HG03103 (cell line): Measurements from ENCODE around the gene SAMD4A.

Source experiments
- ATAC-seq: cut with Tn5 transposase; IDR thresholded peaks from one replicate; pipeline ENCODE4 v1.9.1; 2021; ENCODE audit warnings: low read depth; ENCODE audit not compliant: unreplicated experiment

Gene SAMD4A

DNA sequence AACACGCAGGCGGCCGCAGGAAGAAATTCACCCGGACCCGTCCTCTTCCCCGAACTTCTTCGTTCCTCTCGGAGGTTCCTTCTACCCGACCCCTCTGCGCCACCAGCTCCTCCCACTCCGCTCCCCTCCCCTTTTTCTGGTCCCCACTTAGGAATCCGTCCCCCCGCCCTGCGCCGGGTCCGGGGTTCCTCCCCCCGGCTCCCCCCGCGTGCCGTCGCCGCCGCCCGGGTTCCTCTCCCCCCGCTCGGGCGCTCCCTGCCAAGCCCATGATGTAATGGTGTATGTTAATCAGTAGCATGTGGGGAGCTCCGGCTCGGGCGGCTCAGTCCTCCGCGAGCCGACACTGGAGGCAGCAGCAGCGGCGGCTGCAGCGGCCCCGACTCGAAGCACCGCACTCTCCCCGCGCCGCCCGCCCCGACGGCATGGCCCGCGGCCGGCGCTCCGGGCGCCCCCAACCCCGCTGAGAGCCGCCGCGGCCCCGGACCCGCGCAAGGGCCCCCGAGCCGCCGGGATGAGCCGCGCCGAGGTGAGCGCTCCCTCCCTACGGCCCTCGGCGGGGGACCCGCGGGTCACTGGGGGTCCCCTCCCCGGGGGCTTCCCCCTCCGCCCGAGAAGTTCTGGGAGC, 1.0 kb upstream of the SAMD4A start:
- ATAC-seq, result peak; percentile 41

DNA sequence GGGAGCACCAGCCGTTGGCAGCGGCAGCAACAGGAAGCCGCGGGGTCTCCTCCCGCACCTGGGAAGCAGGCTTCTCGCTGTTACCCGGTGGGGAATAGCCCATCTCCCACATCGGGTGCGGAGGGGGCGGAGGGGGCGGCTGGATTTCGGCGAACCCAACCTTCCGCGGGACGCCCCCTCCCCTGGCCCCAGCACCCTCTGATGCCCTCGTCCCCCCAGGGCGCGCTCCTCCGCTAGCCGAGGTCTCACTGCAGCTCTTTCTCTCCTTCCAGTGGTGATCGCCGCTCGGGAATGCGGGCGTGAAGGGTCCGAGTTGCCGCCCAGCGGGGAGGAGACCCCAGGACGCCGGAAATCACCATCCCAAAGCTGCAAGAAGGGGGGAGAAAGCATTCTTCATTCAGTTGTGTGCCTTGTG, 303 bp downstream of the SAMD4A start:
- ATAC-seq, result no peak

DNA sequence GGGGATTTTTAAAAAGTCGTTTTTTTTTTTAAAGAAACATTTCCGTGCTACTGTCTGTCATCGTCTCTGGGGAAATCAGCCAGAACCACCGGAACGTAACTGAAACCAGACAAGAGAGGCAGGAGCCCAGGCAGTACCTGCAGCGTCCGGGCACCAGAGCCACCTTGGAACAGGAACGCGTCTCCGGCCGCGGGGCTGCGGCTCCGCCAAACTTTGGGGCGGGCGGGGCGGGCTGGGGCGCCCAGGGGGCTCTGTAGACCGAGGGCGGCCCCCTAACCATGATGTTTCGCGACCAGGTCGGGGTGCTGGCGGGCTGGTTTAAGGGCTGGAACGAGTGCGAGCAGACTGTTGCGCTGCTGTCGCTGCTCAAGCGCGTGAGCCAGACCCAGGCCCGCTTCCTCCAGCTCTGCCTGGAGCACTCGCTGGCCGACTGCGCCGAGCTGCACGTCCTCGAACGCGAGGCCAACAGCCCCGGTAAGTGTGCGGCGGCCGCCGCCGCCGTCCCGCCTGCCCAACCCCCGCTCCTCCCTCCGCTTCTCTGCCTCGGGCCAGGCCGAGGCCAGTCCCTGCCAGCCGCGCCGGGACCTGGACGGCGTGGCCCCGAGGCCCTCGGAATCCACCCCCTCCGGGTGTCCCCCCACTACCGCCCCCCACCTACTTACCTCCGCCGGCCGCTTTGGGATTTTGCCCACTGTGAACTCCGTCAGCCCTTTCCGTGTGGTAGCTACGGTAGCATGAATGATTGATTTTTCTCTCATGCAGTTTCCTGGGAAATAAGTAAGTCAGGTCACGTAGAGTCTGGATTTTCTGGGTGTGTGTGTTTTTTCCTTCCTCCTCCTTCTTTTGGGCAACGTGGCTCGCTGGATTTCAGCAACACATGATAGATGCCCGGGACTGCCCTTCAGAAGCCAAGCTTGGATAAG, 972 bp downstream of the SAMD4A start:
- no peak for ATAC-seq

DNA sequence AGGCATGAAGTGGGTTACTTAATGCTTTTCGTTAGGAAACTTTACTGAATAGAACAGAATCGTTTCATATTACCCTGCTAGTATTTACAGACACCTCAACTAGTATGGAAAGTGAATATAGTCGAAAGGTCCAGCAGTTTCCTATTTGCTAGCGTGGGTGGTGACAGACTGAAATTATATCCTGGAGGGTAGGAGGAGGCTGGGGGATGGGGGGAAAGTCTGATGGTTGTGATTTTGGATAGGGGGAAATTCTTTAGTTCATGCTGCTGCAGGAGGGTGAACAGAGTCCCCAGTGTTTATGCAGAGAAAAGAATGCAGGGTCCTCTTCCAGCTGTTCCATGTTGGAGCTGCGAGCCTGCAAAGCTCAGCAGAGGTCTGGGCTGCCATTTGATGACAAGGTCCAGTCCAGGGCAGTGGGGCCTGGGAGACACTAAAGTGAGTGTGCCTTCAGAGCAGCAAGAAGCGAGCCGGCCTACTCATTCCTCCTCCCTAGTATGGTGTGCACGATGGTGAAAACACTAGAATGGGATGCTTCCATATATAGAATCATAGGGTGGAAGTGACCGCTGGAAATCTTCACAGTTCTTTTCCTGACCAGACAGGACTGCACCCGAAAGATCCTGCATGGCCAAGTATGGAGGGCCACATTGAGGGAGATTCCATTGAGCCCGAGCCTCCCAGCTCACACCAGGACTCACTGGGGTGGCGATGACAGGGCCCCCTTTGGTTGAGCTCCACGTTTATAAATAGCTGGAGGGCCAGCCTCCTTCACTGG, 2.1 kb downstream of the SAMD4A start:
- no peak for ATAC-seq

DNA sequence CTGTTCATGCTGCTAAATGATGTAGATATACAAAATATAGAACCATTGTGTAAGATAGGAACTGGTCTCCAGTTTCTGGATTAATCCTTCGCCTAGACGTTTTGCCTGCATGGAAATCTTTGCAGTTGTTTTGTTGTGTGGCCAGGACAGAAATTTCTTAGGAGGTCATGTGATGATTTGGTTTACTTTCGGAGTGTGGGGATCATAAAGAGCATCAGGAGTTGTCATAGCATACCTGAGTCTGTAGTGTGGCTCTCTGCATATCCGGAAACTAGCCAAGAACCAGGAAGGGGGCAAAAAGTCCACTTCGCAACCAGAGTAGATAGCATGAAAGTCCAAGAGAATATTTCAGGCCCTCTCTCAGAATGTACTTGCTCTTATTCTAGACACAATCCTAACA, 3.1 kb downstream of the SAMD4A start:
- ATAC-seq, result no peak

DNA sequence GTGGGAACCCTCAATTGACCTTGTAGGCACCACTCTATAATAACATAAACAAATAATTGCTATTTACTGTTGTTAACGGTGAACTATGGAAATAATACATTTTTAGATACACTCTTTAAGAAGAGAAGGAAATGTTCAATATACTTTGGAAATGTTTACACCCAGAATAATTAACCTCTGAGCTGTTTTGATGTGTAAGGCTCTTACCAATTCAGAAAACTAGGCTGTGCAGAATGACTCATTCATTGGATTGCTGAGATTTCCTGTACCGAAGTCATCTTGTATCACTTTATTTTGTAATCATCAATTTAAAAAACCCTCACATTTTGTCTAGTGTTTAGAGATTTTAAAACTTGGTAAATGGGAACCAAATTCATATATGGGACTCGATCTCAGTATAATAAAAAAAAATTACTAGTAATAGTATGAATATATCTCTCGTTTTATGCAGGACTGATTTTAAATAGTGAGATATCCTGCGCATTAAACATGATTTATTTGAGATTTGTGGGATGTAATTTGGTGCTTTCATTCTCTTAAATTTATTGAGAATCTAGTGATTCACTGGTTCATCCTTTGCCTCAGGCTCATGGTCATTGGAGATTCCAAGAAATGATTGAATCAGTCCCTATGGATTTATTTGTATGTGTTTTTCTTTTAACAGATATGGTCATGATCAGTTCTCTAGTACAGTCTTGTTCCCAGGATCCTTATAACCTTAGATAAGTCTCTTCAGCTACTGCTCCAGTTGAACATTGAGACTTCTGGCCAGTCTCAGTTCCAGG, 3.9 kb downstream of the SAMD4A start:
- no peak for ATAC-seq

DNA sequence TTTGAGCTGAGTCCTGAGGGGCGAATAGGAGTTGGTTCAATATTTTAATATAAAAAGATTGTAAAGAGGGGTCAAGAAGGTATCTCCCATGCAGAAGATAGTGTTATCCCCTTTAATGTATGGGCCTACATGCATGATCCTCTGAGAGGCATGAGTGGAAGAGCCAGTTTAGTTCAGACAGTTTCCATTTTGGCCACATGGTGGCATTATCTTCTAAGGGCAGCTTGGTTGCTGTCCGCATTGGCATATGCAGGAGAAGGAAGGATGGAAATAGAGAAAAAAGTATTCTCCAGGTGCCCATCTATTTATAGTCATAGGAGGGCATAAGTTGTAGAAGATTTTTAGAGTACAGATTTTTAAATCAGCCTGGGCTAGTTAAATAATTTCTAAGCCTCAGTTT, 5.4 kb downstream of the SAMD4A start:
- ATAC-seq, result no peak

DNA sequence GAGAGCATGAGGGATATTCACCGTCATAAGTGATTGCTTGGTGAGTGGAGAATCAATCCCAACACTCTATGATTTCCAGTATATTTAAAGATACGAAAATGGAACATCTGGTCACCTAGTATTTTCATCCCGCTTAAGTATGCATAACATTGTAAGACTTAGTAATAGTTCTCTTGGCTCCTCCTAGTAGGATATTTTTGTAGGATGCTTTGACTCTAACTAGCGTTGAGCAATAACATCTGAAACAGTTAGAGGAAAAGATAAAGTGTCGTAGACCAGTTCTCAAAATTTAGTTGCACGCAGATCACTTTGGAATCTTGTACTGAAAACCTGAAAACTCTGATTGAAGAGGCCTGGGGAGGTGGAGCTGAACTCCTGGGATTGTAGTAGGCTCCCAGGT, 7.6 kb downstream of the SAMD4A start:
- no peak for ATAC-seq

DNA sequence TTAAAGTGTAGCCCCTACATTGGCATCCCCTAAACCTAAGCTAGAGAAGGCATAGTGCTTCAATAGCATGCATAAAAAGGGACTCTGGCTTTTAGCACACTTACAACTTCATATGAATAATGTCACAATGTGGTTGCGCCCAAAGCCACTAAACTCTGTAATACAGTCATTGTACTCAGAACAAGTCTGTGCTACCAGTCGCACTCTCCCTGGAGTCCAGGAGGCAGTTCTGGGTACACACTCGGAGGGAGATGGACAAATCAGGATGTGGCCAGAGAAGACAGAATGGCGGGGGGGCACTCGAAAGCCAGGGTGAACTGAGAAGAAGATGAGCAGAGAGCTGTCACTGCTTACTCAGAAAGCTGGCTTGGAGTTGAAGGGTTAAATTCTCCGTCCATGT, 10.6 kb downstream of the SAMD4A start:
- no peak for ATAC-seq

DNA sequence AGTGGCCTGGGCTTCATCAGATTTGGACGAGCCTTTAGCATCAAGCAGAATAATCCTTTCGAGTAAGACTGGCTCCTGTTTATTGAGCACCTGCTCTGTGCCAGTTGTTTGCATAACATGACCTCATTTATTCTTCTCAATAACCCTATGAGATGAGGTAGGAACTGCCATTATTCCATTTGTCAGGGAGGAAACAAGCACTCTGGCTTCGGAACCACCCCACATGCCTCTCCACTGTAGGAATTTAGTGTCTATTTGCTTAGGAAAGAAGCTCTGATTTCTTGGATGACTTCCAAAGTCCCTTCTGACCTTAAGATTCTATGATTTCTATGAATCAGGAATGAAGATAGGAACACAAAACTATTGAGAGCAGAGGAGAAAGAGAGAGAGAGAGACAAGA, 11.0 kb downstream of the SAMD4A start:
- no peak for ATAC-seq

DNA sequence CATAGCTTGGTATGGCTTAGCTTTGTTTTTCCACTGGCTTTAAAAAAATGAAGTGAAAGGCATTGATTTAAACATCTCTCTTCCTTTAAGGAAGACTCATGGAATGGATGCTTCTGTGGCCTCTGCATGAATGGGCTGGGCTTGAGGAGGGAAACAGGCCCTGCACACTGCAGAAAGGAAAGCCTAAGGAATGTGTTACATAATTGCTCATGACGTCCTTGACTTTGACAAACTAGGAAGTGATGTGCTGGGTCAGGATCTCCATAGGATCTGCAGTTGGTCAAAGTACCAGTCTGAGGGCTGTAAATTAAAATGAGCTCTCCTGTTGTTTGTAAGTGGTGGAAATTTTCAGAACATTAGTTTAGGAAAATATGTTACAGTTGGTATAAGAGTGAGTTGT, 12.7 kb downstream of the SAMD4A start:
- no peak for ATAC-seq

DNA sequence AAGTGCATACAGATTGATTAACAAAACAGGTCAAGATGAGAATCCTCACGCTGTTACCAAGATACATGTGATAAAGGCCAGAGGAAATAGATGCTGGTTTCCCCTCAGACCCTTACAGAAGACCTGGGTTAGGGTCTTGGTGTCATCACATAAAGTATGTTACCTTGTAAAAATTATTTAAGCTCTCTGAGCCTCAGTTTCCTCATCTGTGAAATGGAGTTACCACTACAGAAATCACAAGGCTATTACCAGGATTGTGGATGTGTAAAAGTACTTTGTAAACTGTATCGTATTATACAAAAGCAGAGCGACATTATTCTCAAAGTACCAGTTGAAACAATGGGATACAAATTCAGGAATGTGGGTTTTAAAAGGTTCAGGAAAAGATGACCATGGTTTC, 14.0 kb downstream of the SAMD4A start:
- no peak for ATAC-seq

DNA sequence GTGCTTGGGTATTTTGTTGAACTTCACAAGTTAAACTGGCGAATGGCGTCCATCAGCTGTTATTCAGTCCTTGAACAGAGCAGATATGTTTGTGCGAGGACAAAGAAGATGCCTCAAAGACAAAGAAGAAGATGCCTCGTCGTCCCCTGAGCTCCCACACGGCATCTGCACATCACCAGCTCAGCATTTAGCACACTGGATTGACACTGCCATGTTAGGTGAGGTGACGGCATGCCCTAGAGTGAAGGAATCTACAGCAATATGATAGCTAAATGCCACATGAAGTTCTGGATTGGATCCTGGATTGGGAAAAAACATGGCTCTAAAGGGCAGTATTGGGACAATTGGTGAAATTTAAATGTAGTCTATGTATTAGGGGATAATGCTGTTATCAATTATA, 15.4 kb downstream of the SAMD4A start:
- no peak for ATAC-seq

DNA sequence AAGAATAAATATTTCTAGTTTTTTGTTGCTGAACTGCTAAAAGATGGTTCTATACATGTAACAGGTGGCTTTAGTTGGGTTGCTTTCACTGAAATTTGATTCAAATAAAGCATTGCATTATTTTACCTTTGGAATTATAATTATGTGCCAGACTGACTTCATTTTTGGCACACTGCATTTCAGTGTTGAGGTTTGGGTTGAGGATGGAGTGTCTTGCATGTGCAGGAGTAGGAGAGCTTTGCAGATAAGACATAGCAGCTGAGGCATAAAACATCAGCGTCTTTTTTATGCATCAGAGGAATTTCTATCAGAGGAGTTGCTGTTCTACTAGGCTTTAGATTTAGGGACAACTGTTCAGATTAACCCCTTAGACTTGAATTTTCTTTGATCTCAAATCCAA, 17.2 kb downstream of the SAMD4A start:
- ATAC-seq, result no peak

DNA sequence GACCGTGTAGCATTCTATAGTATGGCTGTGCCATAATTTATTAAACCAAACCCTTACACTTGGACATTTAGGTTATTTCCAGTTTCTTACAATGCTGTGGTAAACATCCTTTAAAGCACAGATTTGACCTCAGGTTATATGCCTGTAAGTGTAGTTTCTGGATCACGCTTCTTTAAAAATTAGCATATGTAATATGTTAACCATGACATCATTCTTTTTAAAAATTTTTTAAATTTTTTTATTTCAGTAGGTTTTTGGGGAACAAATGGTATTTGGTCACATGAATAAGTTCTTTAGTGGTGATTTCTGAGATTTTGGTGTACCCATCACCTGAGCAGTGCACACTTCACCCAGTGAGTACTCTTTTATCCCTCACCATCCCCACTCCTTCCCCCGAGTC, 18.3 kb downstream of the SAMD4A start:
- ATAC-seq, result no peak

DNA sequence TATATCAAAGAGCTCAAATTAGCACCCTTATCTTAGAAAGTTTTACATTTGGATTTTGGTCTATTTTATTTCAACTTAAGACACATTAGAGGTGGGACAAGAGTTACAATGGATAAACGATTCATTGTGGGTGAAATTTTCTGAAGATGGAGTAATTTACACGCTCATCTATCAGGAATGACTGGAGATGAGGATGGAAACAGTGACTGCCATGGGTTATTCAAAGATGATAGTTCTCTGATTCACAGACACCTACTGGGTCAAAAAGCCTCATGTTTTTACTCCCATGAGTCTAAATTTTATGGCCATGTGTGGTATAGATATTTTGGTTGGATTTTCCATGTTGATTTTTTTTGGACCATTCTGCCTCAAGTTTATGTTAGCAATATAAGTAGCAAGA, 22.1 kb downstream of the SAMD4A start:
- ATAC-seq, result no peak

DNA sequence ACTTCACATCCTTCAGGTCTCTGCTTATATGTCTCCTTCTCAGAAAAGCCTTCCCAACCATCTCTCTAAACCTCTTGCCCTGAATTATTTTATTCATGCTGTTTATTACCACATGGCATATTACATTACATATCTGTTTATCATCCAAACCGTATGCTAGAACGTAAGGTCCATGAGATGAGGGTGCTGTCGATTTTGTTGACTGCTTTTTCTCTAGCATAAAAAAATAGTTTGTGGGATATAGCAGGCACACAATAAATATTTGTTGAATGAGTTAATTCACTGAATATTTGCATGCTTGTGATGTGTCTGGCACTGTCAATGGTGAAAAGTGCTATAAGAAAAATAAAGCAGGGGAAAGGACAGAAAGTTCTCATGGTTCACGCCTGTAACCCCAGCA, 22.9 kb downstream of the SAMD4A start:
- no peak for ATAC-seq

DNA sequence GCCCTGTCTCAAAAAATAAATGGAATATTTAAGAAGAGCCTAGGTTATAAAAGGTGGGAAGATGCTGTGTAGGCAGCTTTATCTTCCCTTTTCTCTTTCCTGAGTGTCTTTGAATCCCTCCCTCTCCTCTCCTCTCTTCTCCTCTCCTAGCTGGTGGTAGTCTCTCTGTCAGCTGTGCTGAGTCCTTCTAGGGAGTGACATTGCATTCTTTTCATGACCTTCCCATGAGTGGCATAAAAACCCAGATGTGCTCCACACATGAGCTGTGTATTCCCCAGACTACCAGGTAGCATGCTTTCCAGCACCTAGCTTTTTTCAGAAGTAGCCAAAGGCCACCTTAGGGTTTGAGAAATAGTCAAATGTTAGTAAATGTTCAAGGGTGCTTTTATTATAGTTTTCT, 23.6 kb downstream of the SAMD4A start:
- no peak for ATAC-seq

DNA sequence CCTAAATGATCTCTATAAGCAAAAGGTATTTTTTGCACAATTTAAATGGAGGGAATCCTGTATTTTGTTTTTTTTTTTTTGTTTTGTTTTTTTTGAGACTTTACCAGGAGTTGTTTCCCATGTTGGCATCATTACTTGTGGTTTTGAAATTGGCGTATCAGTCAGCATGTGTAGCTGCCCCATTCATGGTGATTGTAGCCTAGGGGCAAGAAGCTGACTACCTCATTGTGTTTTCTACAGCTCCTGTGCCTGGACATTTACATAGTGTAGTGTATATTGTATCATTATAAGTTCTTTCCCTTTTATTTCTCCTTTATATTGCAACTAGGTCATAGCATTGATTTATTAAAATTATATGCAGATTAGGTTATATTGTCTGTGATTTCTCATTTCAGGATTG, 24.5 kb downstream of the SAMD4A start:
- ATAC-seq, result no peak

DNA sequence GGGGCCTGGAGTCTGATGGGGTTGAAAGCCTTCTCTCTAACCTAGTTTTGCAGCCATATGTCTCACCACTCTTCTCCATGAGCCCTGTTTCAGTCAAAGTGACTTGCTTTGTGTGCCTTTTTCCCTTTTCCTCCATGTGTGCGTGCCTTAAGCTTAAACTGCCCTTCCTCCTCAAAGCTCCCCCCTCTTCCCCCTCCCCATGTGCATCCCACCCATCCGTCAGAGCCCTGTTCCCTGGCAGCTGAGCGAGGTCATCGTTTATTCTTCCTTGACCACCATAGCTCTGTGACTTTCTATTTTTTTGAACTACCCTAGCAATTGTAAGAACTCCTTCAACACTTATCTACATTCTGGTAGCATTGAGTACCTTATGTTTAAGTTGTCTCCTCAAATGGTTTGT, 24.9 kb downstream of the SAMD4A start:
- no peak for ATAC-seq

DNA sequence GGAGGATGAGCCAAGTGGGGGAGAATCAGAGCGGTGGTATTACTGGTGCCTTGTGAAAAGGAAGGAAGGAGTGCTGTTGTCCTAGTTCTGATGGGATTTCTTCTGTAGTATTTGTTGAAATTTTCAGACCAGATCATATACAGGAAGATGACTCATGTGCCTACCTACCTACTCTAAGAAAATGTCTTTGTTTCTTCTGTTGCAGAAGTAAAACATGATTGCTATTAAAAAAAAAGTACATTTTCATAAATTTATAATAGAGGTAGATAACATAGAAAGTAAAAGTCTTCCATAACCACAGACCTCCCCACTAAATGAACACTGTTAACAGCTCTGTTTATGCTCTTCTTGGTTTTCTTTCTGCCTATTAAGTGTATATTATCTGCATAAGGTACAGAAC, 26.9 kb downstream of the SAMD4A start:
- ATAC-seq, result no peak
